Left lung (tissue), 14 donors: ENCODE measurements around the gene TMCC1. TPM values are rescaled to one million over a fixed set of nuclear protein-coding genes. Genes with fewer than 3 reads are reported as not detected.

Experiments
- ATAC-seq: fragments of 200-7000 bp; cut with Tn5 transposase; one replicate; pipeline ENCODE4 v1.9.1; 2020; ENCODE audit warnings: moderate library complexity
- DNase-seq, 4 donors: peaks; one replicate each; pipeline ENCODE4 v3.0.0-alpha.2; 2013 to 2020
- H3K27ac ChIP-seq, 2 donors: fragments of 200-600 bp; sonication (generic) in 1 of 2; one replicate each; pipeline versions ENCODE4 v1.5.0 to v1.8.0; 2020 to 2021
- H3K27me3 ChIP-seq, 2 donors: fragments of 200-600 bp; sonication (generic) in 1 of 2; one replicate each; pipeline versions ENCODE4 v1.5.0 to v1.8.0; 2020 to 2021
- H3K36me3 ChIP-seq, 2 donors: fragments of 200-600 bp; sonication (generic) in 1 of 2; one replicate each; pipeline versions ENCODE4 v1.5.0 to v1.8.0; 2020 to 2021
- H3K4me1 ChIP-seq, 2 donors: fragments of 200-600 bp; one replicate each; pipeline ENCODE4 v1.8.0; 2021
- H3K4me3 ChIP-seq, 2 donors: fragments of 200-600 bp; sonication (generic) in 1 of 2; one replicate each; pipeline versions ENCODE4 v1.5.0 to v1.8.0; 2020 to 2021; ENCODE audit warnings: mild to moderate bottlenecking in 1 of 2
- H3K9me3 ChIP-seq, 2 donors: fragments of 200-600 bp; sonication (generic) in 1 of 2; one replicate each; pipeline versions ENCODE4 v1.5.0 to v1.8.0; 2020 to 2021
- CTCF ChIP-seq, 2 donors: fragments of 200-600 bp; sonication (generic) in 1 of 2; IDR thresholded peaks; one replicate each; pipeline versions ENCODE4 v1.5.0 to v1.8.0; 2021; ENCODE audit warnings: antibody characterized with exemption in 2 of 2
- intact Hi-C, 2 donors: fragments of 100-400 bp; cut with DNase I; formaldehyde crosslinking; loops; one replicate each; pipeline versions ENCODE4 v1.11.2 to v1.14.2; 2022
- long read RNA-seq, 12 donors: library from polyadenylated mRNA in 2 of 12; unstranded in 2 of 12; transcript quantifications; one replicate each; pipeline ENCODE4 v2.0.0 and lab custom pipeline, GENCODE V29; 2019 to 2026
- polyA plus RNA-seq, 6 donors: library from polyadenylated mRNA; unstranded; fragments of 120-200 nt; gene quantifications; one replicate each; pipeline ENCODE4 v1.2.1, GENCODE V29; 2013; ENCODE audit not compliant: insufficient read length in 6 of 6
- total RNA-seq, 2 donors: library from RNA; stranded (reverse); fragmentation: NEBNext Ultra II Directional; extraction: Animal tissue kit (Norgen Biotek cat#: 25700); gene quantifications; one replicate each; pipeline ENCODE4 v1.2.1, GENCODE V29; 2021
- donor health status: DM: no; HTN: yes; CAD: no.
- donor health status: DM: no; HTN: no; CAD: no.

TMCC1 gene
- total RNA-seq (10 to 100 TPM; 32.6 to 38.8 TPM), polyA plus RNA-seq (10 to 100 TPM; 24.4 to 29.1 (median 26.4) TPM)
- long read RNA-seq, donor 1, result 0 reads
- long read RNA-seq, donor 2, result 0 reads
- long read RNA-seq, donor 3, result 0 reads
- long read RNA-seq, donor 4, partial matches to known transcripts, result 0 of 4 reads
- long read RNA-seq, donor 4, other reads (novel, unspliced or antisense), result 4 of 4 reads
- long read RNA-seq, donor 5, partial matches to known transcripts, result 0 of 1 reads
- long read RNA-seq, donor 5, other reads (novel, unspliced or antisense), result 0 of 1 reads
- long read RNA-seq, donor 6, partial matches to known transcripts, result 0 of 2 reads
- long read RNA-seq, donor 6, other reads (novel, unspliced or antisense), result 0 of 2 reads
- long read RNA-seq, donor 7, full-length matches to known transcripts, result 1 of 1 reads
- long read RNA-seq, donor 7, partial matches to known transcripts, result 0 of 1 reads
- long read RNA-seq, donor 7, other reads (novel, unspliced or antisense), result 0 of 1 reads
- long read RNA-seq, donor 8, partial matches to known transcripts, result 0 of 1 reads
- long read RNA-seq, donor 8, other reads (novel, unspliced or antisense), result 0 of 1 reads
- long read RNA-seq, donor 9, result 0 reads
- long read RNA-seq, donor 10, partial matches to known transcripts, result 1 of 2 reads
- long read RNA-seq, donor 10, other reads (novel, unspliced or antisense), result 1 of 2 reads
- long read RNA-seq, donor 11, full-length matches to known transcripts, result 4 of 4 reads
- long read RNA-seq, donor 11, partial matches to known transcripts, result 0 of 4 reads
- long read RNA-seq, donor 11, other reads (novel, unspliced or antisense), result 0 of 4 reads
- long read RNA-seq, donor 12, result 0 reads

- no peak for TF ChIP-seq CTCF (IDR thresholded peaks at IDR 0.05)
- ATAC-seq, result peak; percentile 96
- Histone ChIP-seq H3K4me1 (peaks cover 29 to 45% of the 10 kb centered on the region in 2 donors), H3K9me3 (no peaks in the 10 kb centered on the region), H3K27ac (peak within 1 kb of the TSS; percentile 91 to 93), H3K4me3 (peak within 1 kb of the TSS; percentile 81 to 85), H3K27me3 (no peaks in the 10 kb centered on the region), H3K36me3 (no peaks in the 10 kb centered on the region)
- peak; percentile 89 to 97 (median 91) for DNase-seq
- intact Hi-C loops, result no loop called here
These were observed at the start of gene TMCC1 for GRCh38 chr3:129893581-129894070. Gene TMCC1 (minus strand): TSS chr3:129893711.

DNA sequence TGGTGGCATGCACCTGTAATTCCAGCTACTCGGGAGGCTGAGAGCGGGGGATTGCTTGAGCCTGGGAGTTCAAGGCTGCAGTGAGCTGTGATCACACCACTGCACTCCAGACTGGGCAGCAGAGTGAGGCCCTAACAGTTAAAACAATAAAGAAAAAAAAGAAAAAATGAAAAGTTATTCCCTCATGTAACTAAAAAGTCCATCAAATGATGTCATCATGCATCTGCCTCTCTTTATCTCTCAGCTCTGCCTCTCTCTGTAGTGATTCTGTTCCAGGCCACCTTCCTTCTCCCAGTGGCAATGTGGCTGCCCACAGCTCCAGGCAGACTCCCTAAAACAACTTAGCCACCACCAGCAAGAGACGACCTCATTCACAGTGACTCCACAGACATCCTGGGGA is 49.5 kb upstream of the TMCC1 start:
- Histone ChIP-seq H3K27ac (no peak overlapping the region), H3K36me3 (no peaks in the 10 kb centered on the region), H3K4me1 (no peaks in the 10 kb centered on the region), H3K27me3 (no peaks in the 10 kb centered on the region), H3K9me3 (peaks cover 0 to 4% of the 10 kb centered on the region in 2 donors), H3K4me3 (no peak overlapping the region)
- intact Hi-C loops, result loop anchor here in 1 of 2 donors (10.0 kb wide), 1 partner anchor 152 kb away; no protein-coding TSS in a partner anchor
- no peak for TF ChIP-seq CTCF (IDR thresholded peaks at IDR 0.05)
- no peak for ATAC-seq
- no peak for DNase-seq

GRCh38 chr3:129942296-129942695 is 48.8 kb upstream of the TMCC1 start:
- Histone ChIP-seq H3K4me3 (no peak overlapping the region), H3K27ac (no peak overlapping the region), H3K36me3 (no peaks in the 10 kb centered on the region), H3K9me3 (peaks cover 0 to 4% of the 10 kb centered on the region in 2 donors), H3K4me1 (no peaks in the 10 kb centered on the region), H3K27me3 (no peaks in the 10 kb centered on the region)
- intact Hi-C loops, result loop anchor here in 1 of 2 donors (10.0 kb wide), 1 partner anchor 153 kb away; no protein-coding TSS in a partner anchor
- peak; percentile 71 to 86 for TF ChIP-seq CTCF (IDR thresholded peaks at IDR 0.05)
- ATAC-seq, result peak; percentile 93
- DNase-seq, result peak in 3 of 4 donors; percentile 50 to 73 (median 55)

- no peak for TF ChIP-seq CTCF (IDR thresholded peaks at IDR 0.05)
- no peak overlapping the region for H3K4me3 ChIP-seq
- peaks cover 0 to 9% of the 10 kb centered on the region in 2 donors for H3K4me1 ChIP-seq
- no peaks in the 10 kb centered on the region for H3K36me3 ChIP-seq
- no peak for DNase-seq
- no peaks in the 10 kb centered on the region for H3K9me3 ChIP-seq
- no peak for ATAC-seq
- no peaks in the 10 kb centered on the region for H3K27me3 ChIP-seq
- no peak overlapping the region for H3K27ac ChIP-seq
- intact Hi-C loops, result loop anchor here in 1 of 2 donors (10.0 kb wide), 1 partner anchor 155 kb away; no protein-coding TSS in a partner anchor
These were observed 46.6 kb upstream of the TMCC1 start for GRCh38 chr3:129940086-129940485.
